ENCODE results near the gene ACYP2.
"Not testable (repeated sequence)": the region's sequence is repeated elsewhere in the genome, so short reads cannot be mapped to it uniquely, and the experiment has no call there.

Gene ACYP2

GRCh38 chr2:54097124-54097523, 18.3 kb upstream of the ACYP2 start:
- no peak for DNase-seq (ENCODE audit: low read depth in 2 of 2)

- DNase-seq (ENCODE audit: low read depth in 2 of 2) = no peak
Observed at GRCh38 chr2:54099370-54099769, 16.0 kb upstream of the ACYP2 start.

GRCh38 chr2:54099829-54100585, 15.4 kb upstream of the ACYP2 start:
- DNase-seq (ENCODE audit: low read depth in 2 of 2) = no peak

GRCh38 chr2:54100772-54101171, 14.6 kb upstream of the ACYP2 start:
- no peak for DNase-seq (ENCODE audit: low read depth in 2 of 2)

GRCh38 chr2:54103454-54104314, 11.7 kb upstream of the ACYP2 start:
- DNase-seq (ENCODE audit: low read depth in 2 of 2) = no peak

GRCh38 chr2:54106631-54107454, 8.6 kb upstream of the ACYP2 start:
- no peak for DNase-seq (ENCODE audit: low read depth in 2 of 2)

GRCh38 chr2:54107455-54107764, 8.0 kb upstream of the ACYP2 start:
- no peak for DNase-seq (ENCODE audit: low read depth in 2 of 2)

- DNase-seq (ENCODE audit: low read depth in 2 of 2) = no peak
Observed at GRCh38 chr2:54107903-54108615, 7.4 kb upstream of the ACYP2 start.

GRCh38 chr2:54109848-54110247, 5.6 kb upstream of the ACYP2 start:
- no peak for DNase-seq (ENCODE audit: low read depth in 2 of 2)

- DNase-seq (ENCODE audit: low read depth in 2 of 2) = not testable (repeated sequence)
Observed at GRCh38 chr2:54114479-54114878, 936 bp upstream of the ACYP2 start.

GRCh38 chr2:54114936-54115283, 505 bp upstream of the ACYP2 start:
- no peak for DNase-seq (ENCODE audit: low read depth in 2 of 2)

GRCh38 chr2:54116598-54116997, 1.2 kb downstream of the ACYP2 start:
- not testable (repeated sequence) for DNase-seq (ENCODE audit: low read depth in 2 of 2)

- DNase-seq (ENCODE audit: low read depth in 2 of 2) = no peak
Observed at GRCh38 chr2:54120950-54121349, 5.5 kb downstream of the ACYP2 start.

- no peak for DNase-seq (ENCODE audit: low read depth in 2 of 2)
Observed at GRCh38 chr2:54122171-54122935, 6.9 kb downstream of the ACYP2 start.

GRCh38 chr2:54122939-54123338, 7.5 kb downstream of the ACYP2 start:
- no peak for DNase-seq (ENCODE audit: low read depth in 2 of 2)

GRCh38 chr2:54127174-54127573, 11.8 kb downstream of the ACYP2 start:
- not testable (repeated sequence) for DNase-seq (ENCODE audit: low read depth in 2 of 2)

GRCh38 chr2:54133056-54133455, 17.6 kb downstream of the ACYP2 start:
- DNase-seq (ENCODE audit: low read depth in 2 of 2) = no peak

GRCh38 chr2:54139210-54139609, 23.8 kb downstream of the ACYP2 start:
- DNase-seq (ENCODE audit: low read depth in 2 of 2) = no peak

GRCh38 chr2:54143780-54144179, 28.4 kb downstream of the ACYP2 start:
- DNase-seq (ENCODE audit: low read depth in 2 of 2) = no peak

GRCh38 chr2:54148391-54148790, 33.0 kb downstream of the ACYP2 start:
- no peak for DNase-seq (ENCODE audit: low read depth in 2 of 2)

Measured in stimulated activated CD8-positive, alpha-beta memory T cell treated with anti-CD3 and anti-CD28 coated beads, Interleukin-2, amount 100 ng/mL, for 1 hour (primary cell).